Ammon's horn (tissue), 1 donor: Measurements from ENCODE around the gene SPN.
"Not testable (repeated sequence)": the region's sequence is repeated elsewhere in the genome, so short reads cannot be mapped to it uniquely, and the experiment has no call there.

Experiments used
- DNase-seq: peaks from one replicate; pipeline ENCODE4 v3.0.0-alpha.2; 2016; ENCODE audit warnings: low spot score

The SPN gene

DNA sequence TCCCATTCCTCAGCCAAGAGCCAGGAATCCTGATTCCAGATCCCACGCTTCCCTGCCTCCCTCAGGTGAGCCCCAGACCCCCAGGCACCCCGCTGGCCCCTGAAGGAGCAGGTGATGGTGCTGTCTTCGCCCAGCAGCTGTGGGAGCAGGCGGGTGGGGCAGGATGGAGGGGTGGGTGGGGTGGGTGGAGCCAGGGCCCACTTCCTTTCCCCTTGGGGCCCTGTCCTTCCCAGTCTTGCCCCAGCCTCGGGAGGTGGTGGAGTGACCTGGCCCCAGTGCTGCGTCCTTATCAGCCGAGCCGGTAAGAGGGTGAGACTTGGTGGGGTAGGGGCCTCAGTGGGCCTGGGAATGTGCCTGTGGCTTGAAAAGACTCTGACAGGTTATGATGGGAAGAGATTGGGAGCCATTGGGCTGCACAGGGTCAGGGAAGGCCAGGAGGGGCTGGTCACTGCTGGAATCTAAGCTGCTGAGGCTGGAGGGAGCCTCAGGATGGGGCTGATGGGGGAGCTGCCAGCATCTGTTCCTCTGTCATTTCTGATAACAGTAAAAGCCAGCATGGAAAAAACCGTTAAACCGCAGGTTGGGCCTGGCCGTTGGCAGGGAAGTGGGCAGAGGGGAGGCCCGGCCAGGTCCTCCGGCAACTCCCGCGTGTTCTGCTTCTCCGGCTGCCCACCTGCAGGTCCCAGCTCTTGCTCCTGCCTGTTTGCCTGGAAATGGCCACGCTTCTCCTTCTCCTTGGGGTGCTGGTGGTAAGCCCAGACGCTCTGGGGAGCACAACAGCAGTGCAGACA, at the start of gene SPN:
Gene SPN, plus strand, starts transcription at position 232 of the 791 bp plus-strand sequence. Its CDS starts 482 bp downstream, at position 714.
- no peak for DNase-seq

DNA sequence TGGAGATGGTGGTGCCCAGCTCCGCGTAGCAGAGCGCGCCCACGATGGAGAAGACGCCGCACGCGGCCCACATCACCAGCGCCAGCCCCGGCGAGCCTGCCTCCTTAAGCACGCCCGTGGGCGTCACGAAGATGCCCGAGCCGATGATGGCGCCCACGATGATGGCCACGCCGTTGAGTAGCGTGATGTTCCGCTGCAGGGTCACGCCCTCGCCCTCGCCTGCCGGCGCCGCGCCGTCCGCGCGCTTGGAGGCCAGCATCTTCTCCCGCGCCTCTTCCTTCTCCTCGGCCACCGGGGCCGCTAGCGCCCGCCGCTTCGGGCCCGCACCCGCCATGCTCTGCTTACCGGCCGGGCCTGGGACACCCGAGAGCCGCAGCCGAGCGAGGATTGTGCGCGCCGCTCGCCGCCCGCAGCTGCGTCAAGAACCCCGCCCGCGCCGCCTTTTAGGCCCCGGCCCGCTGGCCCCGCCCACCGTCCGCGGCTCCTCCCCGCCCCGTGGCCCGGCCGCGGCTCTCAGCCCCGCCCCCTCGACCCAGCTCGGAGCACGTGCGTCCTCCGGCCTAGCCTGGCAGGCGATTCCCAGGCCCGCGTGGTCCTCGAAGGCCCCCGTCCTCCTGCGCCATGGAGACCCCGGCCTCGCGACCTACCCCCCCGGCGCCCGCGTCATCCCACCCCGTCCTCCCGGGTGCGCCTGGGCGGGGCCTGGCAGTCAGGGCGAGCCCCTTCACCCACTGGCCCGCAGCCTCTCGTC, 49.6 kb upstream of the SPN start:
- DNase-seq, result peak; percentile 88

- not testable (repeated sequence) for DNase-seq
These were observed 48.2 kb upstream of the SPN start for GRCh38 chr16:29614691-29615314.

DNA sequence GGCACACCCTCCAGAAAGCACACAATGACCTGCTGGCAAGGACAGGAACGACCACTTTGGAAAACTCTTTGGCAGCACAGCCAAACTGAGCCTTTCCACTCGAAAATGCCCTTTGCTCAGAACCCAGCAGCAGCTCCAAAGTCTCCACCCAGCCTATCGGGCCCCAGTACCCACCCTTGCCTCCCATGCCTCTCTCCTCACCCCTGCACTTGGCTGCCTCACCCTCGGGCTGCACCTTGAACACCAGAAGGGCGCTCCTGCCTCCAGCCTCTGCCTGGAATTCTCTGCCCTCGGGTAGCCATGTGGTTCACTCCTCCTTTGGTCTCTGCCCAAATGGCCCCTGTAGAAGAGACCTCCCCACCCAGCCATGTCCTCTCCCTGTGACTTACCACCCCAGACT, 46.9 kb upstream of the SPN start:
- DNase-seq, result not testable (repeated sequence)

- not testable (repeated sequence) for DNase-seq
These were observed 42.5 kb upstream of the SPN start for GRCh38 chr16:29620591-29620990.

- not testable (repeated sequence) for DNase-seq
These were observed 40.3 kb upstream of the SPN start for GRCh38 chr16:29622738-29623137.

DNA sequence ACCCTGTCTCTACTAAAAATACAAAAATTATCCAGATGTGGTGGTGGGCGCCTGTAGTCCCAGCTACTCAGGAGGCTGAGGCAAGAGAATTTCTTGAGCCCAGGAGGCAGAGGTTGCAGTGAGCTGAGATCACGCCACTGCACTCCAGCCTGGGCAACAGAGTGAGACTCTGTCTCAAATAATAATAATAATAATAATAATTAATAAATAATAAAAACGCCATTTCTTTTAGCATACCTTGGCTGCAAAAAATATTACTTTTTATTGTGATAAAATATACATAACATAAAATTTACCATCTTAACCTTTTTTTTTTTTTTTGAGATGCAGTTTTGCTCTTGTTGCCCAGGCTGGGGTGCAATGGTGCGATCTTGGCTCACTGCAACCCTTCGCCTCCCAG, 39.8 kb upstream of the SPN start:
- DNase-seq, result not testable (repeated sequence)

GRCh38 chr16:29625114-29625513, 37.9 kb upstream of the SPN start:
- not testable (repeated sequence) for DNase-seq

DNA sequence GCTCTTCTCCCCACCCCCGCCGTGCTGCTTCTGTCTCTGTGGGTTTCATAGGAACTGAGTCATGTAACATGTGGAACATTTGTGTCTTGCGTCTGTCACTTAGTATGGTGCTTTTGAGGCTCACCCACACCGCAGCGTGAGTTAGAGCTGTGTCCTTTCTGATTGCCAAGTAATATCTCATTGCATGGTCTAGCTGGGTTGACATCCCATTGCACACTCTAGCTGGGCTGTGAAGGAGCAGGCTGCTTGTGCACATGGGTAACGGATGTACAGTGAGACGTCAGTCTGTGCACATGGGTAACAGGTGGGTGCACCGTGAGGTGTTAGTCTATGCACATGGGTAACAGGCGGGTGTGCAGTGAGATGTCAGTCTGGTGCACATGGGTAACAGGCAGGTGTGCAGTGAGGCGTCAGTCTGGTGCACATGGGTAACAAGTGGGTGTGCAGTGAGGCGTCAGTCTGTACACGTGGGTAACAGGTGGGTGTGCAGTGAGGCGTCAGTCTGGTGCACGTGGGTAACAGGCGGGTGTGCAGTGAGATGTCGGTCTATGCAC, 36.2 kb upstream of the SPN start:
- DNase-seq, result not testable (repeated sequence)

DNA sequence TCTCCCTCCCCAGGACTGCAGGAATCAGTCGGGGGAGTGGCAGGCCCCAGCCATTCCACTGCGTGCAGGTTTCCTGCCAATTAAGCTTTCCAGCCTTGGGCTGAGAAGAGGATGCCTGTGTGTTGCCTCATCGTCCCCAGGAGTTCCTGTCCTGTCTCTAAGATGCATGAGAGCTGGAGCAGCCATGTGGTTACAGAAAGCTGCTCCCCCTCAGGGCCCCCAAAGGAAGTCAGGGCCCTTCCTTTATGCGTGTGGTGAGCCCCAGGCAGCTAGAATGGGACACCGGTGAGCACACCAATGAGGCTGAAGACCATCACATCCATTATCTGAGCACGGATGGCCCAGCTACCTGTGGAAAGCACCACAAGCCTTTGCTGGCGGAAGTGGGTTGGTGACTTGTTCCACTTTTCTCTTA, 35.4 kb upstream of the SPN start:
- DNase-seq, result not testable (repeated sequence)

- not testable (repeated sequence) for DNase-seq
These were observed 34.3 kb upstream of the SPN start for GRCh38 chr16:29628707-29629106.

GRCh38 chr16:29629318-29629717, 33.7 kb upstream of the SPN start:
- DNase-seq, result not testable (repeated sequence)

GRCh38 chr16:29631658-29632057, 31.4 kb upstream of the SPN start:
- not testable (repeated sequence) for DNase-seq

DNA sequence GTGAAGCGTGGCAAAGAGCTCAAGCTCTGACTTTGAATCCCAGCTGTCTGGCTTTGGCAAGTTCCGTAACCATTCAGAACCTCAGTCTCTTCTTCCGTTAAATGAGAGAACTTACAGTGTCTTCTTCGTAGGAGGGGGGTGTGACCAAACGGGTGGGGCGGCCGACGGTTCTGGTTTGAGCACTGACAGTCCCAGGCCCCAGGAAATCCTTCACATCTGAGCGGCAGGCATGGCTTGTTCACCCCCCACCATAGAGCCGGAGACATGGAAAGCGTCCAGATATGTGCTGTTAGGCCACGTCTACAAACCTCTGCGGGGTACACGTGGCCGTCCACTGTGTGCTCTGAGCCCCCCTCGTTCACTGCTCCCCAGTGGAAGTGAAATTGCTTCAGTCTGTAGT, 27.1 kb upstream of the SPN start:
- DNase-seq, result not testable (repeated sequence)

- not testable (repeated sequence) for DNase-seq
These were observed 26.7 kb upstream of the SPN start for GRCh38 chr16:29636368-29636767.

DNA sequence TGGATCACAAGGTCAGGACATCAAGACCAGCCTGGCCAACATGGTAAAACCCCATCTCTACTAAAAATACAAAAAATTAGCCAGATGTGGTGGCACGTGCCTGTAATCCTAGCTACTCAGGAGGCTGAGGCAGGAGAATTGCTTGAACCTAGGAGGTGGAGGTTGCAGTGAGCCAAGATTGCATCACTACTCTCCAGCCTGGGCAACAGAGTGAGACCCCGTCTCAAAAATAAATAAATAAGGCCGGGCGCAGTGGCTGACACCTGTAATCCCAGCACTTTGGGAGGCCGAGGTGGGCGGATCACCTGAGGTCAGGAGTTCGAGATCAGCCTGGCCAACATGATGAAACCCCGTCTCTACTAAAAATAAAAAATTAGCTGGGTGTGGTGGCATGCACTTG, 24.3 kb upstream of the SPN start:
- not testable (repeated sequence) for DNase-seq

DNA sequence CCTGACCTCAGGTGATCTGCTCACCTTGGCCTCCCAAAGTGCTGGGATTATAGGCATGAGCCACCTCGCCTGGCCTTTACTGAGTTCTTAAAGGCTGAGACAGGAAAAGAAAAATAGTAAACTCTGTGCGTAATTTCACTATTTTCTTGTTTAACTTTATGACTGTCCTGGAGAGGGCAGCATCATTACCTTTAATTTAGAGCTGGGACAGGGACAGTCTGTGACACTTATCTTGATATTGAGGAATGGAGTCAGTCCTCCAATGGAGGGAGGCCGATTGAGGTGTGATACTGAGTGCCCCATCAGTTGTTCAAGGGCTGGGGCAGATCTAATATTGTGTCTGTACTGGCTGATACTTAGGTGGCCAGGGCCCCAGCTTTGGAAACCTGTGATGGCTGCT, 21.5 kb upstream of the SPN start:
- no peak for DNase-seq

DNA sequence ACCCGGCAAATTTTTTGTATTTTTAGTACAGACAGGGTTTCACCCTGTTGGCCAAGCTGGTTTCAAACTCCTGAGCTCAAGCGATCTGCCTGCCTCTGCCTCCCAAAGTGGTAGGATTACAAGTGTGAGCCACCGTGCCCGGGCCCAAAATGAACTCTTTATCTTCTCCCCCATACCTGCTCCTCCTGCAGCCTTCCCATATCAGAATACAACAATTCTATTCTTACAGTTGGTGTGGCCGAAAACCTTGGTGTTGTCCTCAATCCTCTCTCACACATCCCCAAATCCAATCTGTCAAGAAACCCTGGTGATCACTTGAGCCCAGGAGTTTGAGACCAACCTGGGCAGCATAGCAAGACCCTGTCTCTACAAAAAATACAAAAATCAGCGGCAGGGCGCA, 19.5 kb upstream of the SPN start:
- no peak for DNase-seq

GRCh38 chr16:29644338-29644857, 18.6 kb upstream of the SPN start:
- DNase-seq, result no peak

DNA sequence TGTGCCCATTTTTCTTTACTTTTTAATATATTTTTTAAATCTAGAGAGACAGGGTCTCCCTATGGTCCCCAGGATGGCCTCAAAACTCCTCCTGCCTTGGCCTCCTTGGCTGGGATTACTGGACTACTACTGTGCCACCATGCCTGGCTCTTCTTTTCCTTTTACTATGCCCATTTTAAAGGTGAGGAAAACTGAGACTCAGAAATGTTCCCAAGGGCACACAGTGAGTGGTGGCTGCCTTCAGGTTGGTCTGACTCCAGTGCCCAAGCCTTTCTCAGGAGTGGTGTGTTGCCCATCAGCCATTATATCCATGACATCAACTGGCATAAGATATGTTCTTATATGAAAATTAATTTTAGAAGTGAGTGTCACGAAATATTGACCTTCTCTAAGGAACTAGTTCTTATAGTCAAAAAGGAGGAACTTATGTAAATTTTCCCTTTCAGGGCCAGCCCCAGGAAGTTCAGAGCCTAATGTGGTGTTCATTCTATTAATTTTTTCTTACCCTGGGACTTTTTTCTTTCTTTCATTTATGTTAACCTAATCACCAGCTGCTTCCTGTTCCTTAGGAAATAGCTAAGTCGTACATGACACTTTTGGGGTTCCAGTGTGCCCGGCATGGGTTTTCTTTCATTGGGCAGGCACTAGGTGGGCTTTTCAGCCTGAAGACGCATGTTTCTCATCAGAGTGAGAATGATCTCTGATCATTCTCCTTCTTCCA, 17.9 kb upstream of the SPN start:
- DNase-seq, result no peak

- DNase-seq, result no peak
These were observed 17.3 kb upstream of the SPN start for GRCh38 chr16:29645694-29646187.
